Calu3 (cell line): ENCODE data around the gene PCSK6. TPM values are rescaled to one million over a fixed set of nuclear protein-coding genes. Genes with fewer than 3 reads are reported as not detected.

Experiments used
- BruUV-seq: library from RNA; stranded (reverse); fragments of 400-500 nt; replicated peaks from 2 replicates; lab custom pipeline; 2021; lab: Mats Ljungman, UMichigan
- CTCF ChIA-PET: fragments of 300-600 bp; sonication (Branson Sonifier 250); formaldehyde crosslinking; loops from one replicate; lab custom pipeline; 2022; ENCODE audit warnings: antibody characterized with exemption; lab: Charles Lee
- DNase-seq: peaks from one replicate; pipeline ENCODE4 v3.0.0; 2022
- H3K27ac Mint-ChIP-seq: one replicate; pipeline ENCODE4 v1.8.0; 2022; ENCODE audit warnings: mixed read lengths; ENCODE audit not compliant: unreplicated experiment
- H3K27me3 Mint-ChIP-seq: one replicate; pipeline ENCODE4 v1.8.0; 2022; ENCODE audit warnings: mixed read lengths; ENCODE audit not compliant: unreplicated experiment
- H3K36me3 Mint-ChIP-seq: one replicate; pipeline ENCODE4 v1.8.0; 2022; ENCODE audit warnings: mild to moderate bottlenecking, moderate library complexity, mixed read lengths; ENCODE audit not compliant: insufficient read depth, unreplicated experiment
- H3K4me1 Mint-ChIP-seq: one replicate; pipeline ENCODE4 v1.8.0; 2022; ENCODE audit warnings: mild to moderate bottlenecking, low read depth, mixed read lengths; ENCODE audit not compliant: unreplicated experiment
- H3K4me3 Mint-ChIP-seq: one replicate; pipeline ENCODE4 v1.8.0; 2022; ENCODE audit warnings: mild to moderate bottlenecking, low read depth, moderate library complexity, mixed read lengths; ENCODE audit not compliant: unreplicated experiment
- H3K9me3 Mint-ChIP-seq: one replicate; pipeline ENCODE4 v1.8.0; 2022; ENCODE audit warnings: low read depth, mixed read lengths; ENCODE audit not compliant: unreplicated experiment
- CTCF ChIP-seq: fragments of 200-600 bp; IDR thresholded peaks from one replicate; pipeline ENCODE4 v1.8.0; 2022; ENCODE audit warnings: antibody characterized with exemption; ENCODE audit not compliant: unreplicated experiment
- intact Hi-C: fragments of 100-400 bp; cut with micrococcal nuclease; formaldehyde crosslinking; loops from one replicate; pipeline ENCODE4 v1.10.0; 2022; ENCODE audit not compliant: unreplicated experiment
- total RNA-seq: library from RNA; stranded (reverse); gene quantifications from 2 replicates; pipeline ENCODE4 v1.2.3, GENCODE V29; 2022

The PCSK6 gene
- total RNA-seq, 1 experiment from 2014 or later, result 5.1 TPM

- no peak for TF ChIP-seq CTCF
- CTCF ChIA-PET, result no interaction called here
- no peaks in the 10 kb centered on the region for H3K9me3 Mint-ChIP-seq
- no peak for DNase-seq
- H3K27ac Mint-ChIP-seq, result no peak overlapping the region
- intact Hi-C loops, result no loop called here
- BruUV-seq, result no TSS peak
- H3K27me3 Mint-ChIP-seq, result peaks cover 65% of the 10 kb centered on the region
- no peaks in the 10 kb centered on the region for H3K36me3 Mint-ChIP-seq
- no peak overlapping the region for H3K4me3 Mint-ChIP-seq
- H3K4me1 Mint-ChIP-seq, result peaks cover 11% of the 10 kb centered on the region
Measured at GRCh38 chr15:101497484-101498034, 8.1 kb upstream of the PCSK6 start.

DNA sequence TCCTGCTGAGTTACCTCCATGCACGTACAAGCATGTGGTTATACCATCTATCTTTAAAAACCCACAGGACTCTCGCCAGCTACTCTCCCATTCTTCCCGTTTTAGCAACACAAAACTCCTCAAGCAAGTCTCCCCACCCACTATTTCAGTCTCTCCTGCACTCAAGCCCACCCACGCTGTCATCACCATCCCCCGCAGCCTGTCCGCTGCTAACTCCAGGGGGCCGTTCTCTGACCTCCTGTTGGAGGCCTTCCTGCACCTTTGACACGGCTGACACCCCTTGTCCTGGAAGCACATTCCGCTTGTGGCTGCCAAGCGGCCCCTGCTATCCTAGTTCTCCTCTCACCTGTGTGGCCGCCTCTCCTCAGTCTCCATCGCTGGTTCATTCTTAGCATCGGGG lies 7.5 kb upstream of the PCSK6 start:
- peaks cover 65% of the 10 kb centered on the region for H3K27me3 Mint-ChIP-seq
- no peak for TF ChIP-seq CTCF
- intact Hi-C loops, result no loop called here
- no peaks in the 10 kb centered on the region for H3K9me3 Mint-ChIP-seq
- CTCF ChIA-PET, result interaction anchor here (1.3 kb wide), 1 partner anchor 10 kb away, joined by 3 read pairs; no protein-coding TSS in a partner anchor
- no peak overlapping the region for H3K27ac Mint-ChIP-seq
- BruUV-seq, result no TSS peak
- H3K36me3 Mint-ChIP-seq, result no peaks in the 10 kb centered on the region
- H3K4me1 Mint-ChIP-seq, result peaks cover 11% of the 10 kb centered on the region
- DNase-seq, result no peak
- no peak overlapping the region for H3K4me3 Mint-ChIP-seq

DNA sequence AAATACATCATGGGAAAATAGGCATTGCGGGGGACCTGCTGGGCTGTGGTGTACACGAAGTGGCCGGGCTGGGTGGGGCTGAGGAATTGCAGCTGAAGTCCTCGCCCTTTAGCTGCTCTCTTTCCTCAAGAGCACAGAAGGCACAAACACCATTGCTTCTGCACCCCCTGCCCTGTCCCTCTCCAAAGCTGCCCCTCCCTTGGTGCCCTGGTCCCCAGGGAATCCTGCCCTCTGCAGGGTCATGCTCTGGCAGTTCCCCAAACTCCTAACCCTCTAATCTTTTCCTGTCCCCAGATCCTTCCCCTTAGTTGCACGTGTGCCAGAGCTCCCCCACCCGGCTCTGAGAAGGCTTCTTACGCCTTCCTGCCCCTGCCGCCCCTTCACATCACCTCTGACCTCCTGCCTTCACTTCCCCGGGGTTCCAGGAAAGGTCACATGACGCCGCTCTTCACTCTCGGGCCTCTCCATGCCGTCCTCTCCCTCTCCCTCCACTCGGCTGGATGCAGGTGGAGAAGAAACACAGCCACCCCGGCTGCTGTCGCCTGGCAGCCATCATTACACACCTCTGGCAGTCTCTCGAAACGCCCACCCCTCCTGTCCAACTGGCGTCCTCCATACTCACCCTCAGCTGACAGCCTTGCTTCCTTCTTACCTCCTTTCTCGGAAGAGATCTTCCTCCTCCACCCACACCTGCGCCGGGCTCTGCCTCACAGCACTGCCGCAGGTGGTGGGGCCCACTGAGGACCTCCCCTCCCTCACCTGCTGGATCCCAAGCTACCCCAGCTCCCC lies 6.9 kb upstream of the PCSK6 start:
- H3K4me1 Mint-ChIP-seq, result peaks cover 11% of the 10 kb centered on the region
- no peak for DNase-seq
- CTCF ChIA-PET, result interaction anchor here (0.9 to 1.3 kb wide), 2 partner anchors 9 to 236 kb away, joined by 3 read pairs; no protein-coding TSS in a partner anchor
- H3K27me3 Mint-ChIP-seq, result peaks cover 65% of the 10 kb centered on the region
- no peak overlapping the region for H3K27ac Mint-ChIP-seq
- H3K36me3 Mint-ChIP-seq, result no peaks in the 10 kb centered on the region
- H3K9me3 Mint-ChIP-seq, result no peaks in the 10 kb centered on the region
- H3K4me3 Mint-ChIP-seq, result no peak overlapping the region
- TF ChIP-seq CTCF, result no peak
- no TSS peak for BruUV-seq
- intact Hi-C loops, result no loop called here

- no peak overlapping the region for H3K27ac Mint-ChIP-seq
- peaks cover 69% of the 10 kb centered on the region for H3K27me3 Mint-ChIP-seq
- H3K4me1 Mint-ChIP-seq, result peaks cover 11% of the 10 kb centered on the region
- CTCF ChIA-PET, result interaction anchor here (0.9 to 1.3 kb wide), 2 partner anchors 8 to 237 kb away, joined by 3 read pairs; no protein-coding TSS in a partner anchor
- intact Hi-C loops, result no loop called here
- TF ChIP-seq CTCF, result no peak
- no TSS peak for BruUV-seq
- DNase-seq, result no peak
- H3K4me3 Mint-ChIP-seq, result no peak overlapping the region
- no peaks in the 10 kb centered on the region for H3K36me3 Mint-ChIP-seq
- H3K9me3 Mint-ChIP-seq, result no peaks in the 10 kb centered on the region
Measured at GRCh38 chr15:101495334-101496197, 6.1 kb upstream of the PCSK6 start.
